Caki2 (cell line): ENCODE results near the gene SKP1. TPM values are rescaled to one million over a fixed set of nuclear protein-coding genes. Genes with fewer than 3 reads are reported as not detected.

ENCODE experiments used
- DNase-seq: peaks from one replicate; pipeline ENCODE4 v3.0.0-alpha.2; 2015; ENCODE audit warnings: low read depth
- in situ Hi-C: cut with HindIII; loops from 2 replicates; pipeline ENCODE4 v1.10.0; 2016; ENCODE audit warnings: low sequenced_read_pairs, low pct_unique_long_range_greater_than_20kb, mixed read lengths
- total RNA-seq: library from RNA; depleted of rRNA; stranded (reverse); fragments of >200 nt; shearing (Covaris generic); gene quantifications from 2 replicates; pipeline ENCODE4 v1.2.3, GENCODE V29; 2014; ENCODE audit warnings: low replicate concordance; rRNA removed

Gene SKP1
- total RNA-seq, 1 experiment from 2014 or later = 685 TPM

DNA sequence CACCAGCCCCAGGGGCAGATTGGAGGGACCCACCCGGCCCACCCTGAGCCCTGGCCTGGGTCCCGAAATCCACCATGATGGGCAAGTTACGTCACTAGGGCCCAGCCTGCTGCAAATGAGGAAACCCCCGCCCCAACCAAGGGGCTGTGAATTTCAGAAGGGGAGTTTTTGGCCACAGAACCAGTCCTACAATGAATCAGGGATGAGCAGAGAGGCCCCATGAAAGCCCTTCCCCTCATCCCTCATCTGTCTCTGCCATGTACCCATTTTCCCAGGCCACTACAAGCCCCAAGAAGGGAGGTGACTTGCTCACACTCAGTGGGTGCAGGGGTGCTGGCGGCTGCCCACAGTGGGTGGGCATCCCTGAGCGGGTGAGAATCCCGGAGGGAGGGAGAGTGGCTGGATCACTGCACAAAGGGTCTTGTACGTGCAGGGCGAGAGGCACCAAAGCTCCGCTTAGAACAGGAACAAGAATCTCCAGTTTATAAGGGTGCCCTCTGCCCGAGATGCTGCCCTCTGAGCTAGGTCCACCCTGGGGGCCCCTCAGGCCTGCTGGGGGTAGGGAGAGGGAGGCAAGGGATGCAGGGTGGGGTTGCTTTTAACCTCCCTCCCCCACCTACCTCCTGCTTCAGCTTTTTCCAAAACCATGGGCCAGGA is 72.6 kb downstream of the SKP1 start:
- DNase-seq = no peak
- in situ Hi-C loops = no loop called here

DNA sequence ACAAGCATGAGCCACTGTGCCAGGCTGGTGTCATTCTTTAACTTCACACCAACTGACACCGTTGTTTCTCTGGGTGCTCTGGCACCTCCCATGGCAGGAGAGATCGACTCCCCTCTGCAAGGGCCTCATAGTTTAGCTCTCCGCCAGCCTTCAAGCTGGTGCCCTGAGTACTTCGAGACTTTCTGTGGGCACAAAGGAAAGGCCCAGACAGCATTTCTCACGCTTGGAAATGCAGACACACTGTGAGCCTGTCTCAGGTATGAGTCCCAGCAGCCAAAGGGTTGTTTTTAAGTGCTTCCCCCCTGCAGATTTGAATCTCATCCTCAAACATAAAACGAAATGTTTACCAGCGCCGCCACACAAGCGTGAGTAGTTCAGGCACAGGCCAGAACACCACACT is 73.4 kb downstream of the SKP1 start:
- DNase-seq = no peak
- in situ Hi-C loops = no loop called here

DNA sequence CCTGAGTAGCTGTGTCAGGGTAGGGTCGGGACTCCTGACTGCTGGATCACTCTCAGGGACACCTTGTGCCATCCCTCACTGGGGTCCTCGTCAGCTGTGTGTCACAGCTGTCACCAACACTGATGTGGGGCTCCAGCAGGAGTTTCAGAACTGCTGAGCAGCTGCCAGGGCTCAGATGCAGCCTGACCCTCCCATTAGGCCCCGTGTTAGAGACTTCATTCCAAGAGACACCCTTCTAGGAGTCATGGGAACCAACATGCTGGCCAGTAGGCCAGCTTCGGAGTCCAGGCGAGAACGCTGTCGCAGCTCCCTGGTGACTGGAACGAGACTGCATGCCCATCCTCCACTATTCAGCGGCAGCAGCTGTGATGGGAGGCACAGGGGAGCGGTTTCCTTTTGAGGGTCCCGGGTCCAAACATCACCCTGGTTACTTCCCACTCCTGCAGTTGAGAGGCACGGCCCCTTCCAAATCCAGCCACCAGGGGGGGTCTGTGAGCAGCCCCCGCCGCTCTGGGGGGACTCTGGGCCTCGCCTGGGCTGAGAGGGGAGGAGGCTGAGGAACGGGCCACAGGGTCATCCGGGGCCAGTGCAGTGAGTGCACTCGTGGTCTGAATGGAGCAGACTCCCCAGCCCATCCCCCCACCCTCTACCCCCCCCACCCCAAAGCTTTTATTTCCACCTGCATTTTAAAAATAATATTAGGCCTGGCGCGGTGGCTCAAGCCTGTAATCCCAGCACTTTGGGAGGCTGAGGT is 74.9 kb downstream of the SKP1 start:
- no peak for DNase-seq
- in situ Hi-C loops = no loop called here

DNA sequence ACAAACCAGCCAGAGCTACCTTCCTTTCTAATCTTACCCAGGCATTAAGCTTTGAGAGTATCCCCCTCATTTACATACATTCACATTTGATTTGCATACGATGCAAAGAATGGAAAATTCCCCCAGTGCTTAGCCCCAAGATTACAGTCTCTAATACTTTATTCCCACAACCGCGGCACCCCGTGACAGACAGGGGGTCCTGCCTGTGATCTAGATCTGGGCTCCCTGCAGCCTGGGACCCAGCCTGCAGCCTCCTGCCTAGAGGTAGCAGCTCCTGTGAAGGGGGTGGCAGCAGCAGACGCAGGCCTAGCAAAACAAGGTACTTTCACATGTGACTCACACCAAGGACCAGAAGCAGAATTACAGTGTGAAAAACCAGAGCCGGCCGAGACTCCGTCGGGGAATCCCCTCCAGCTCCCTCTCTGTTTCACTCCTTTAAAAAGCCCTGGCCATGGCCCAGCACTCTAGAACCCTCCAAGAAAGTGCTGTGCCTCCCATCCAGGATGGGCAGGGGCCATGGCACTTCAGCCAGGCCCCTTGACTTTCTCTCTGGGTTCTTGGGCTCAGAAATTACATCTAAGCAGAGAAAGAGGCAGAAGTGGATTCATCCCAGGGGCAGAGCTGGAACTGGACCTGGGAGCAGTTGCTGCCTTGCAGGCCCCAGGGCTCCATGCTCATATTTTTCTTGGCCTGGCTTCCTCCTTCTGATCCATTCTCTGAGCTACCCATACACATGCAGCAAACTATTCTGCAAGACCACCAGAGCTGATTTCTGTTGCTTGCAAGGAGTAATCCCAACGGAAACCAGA is 76.3 kb downstream of the SKP1 start:
- DNase-seq = peak; percentile 55
- in situ Hi-C loops = no loop called here

DNA sequence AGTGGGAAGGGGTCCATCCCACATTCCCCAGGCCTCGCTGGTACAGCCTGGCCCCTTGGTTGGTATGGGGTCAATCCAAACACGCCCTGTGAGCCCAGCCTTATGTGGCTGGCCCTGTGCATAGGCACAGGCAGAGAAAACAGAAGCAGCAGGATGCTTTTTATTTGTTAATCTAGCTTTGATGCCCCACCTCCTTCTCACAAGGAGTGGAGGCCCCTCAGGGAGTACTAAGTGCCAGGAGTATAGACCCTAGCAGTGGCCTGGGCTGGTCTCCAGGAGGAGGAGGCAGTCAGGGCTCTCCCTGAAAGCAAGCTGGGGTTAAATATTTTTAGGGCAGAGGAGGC is 76.8 kb downstream of the SKP1 start:
- DNase-seq = no peak
- in situ Hi-C loops = no loop called here

DNA sequence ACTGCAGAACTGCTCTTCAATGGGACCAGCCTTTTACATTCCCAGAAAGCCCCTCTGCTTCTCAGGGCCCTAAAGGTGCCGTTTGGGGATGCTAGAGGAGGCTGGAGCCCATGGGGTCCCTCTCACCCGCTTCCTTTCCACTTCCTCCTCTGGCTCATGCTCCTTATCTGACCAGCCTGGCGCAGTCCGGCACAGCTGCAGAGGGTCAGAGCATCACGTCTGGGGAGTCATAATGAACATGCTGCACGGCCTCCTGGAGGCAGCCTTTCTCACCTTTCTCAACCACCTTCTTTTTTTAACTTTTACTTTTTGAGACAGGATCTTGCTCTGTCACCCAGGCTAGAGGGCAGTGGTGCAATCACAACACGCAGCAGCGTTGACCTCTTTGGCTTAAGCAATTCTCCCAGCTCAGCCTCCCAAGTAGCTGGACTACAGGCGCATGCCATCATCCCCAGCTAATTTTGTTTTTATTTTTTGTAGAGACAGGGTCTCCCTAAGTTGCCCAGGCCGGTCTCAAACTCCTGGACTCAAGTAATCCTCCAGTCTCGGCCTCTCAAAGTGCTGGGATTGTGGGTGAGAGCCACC is 77.4 kb downstream of the SKP1 start:
- in situ Hi-C loops = no loop called here
- DNase-seq = no peak

Other genes starting within 250 kb of the SKP1 start
- 85.0 and 111 TPM in 2 replicates for gene C5orf15, start 208.3 kb downstream of the SKP1 start, total RNA-seq
- 569 and 576 TPM in 2 replicates for gene VDAC1, start 172.0 kb downstream of the SKP1 start, total RNA-seq
- 1.1 and 2.5 TPM in 2 replicates for gene TCF7, start 62.3 kb downstream of the SKP1 start, total RNA-seq
- gene PPP2CA, start 49.1 kb upstream of the SKP1 start, total RNA-seq = 177 and 285 TPM in 2 replicates
- 2.0 TPM in 1 of 2 replicates, not detected in the other for gene CDKL3, start 190.2 kb upstream of the SKP1 start, total RNA-seq
- 3.9 and 28.7 TPM in 2 replicates for gene UBE2B, start 194.6 kb upstream of the SKP1 start, total RNA-seq
- 62.5 and 74.1 TPM in 2 replicates for gene CDKN2AIPNL, start 234.9 kb upstream of the SKP1 start, total RNA-seq